ENCODE results near the gene PRKD1.
"Not testable (repeated sequence)": the region's sequence is repeated elsewhere in the genome, so short reads cannot be mapped to it uniquely, and the experiment has no call there.

Gene PRKD1

GRCh38 chr14:29740491-29740890, 187.2 kb downstream of the PRKD1 start:
- DNase-seq (ENCODE audit: low spot score), result no peak

- DNase-seq (ENCODE audit: low spot score), result no peak
These were observed 188.7 kb downstream of the PRKD1 start for GRCh38 chr14:29738950-29739349.

- no peak for DNase-seq (ENCODE audit: low spot score)
These were observed 189.6 kb downstream of the PRKD1 start for GRCh38 chr14:29738056-29738455.

DNA sequence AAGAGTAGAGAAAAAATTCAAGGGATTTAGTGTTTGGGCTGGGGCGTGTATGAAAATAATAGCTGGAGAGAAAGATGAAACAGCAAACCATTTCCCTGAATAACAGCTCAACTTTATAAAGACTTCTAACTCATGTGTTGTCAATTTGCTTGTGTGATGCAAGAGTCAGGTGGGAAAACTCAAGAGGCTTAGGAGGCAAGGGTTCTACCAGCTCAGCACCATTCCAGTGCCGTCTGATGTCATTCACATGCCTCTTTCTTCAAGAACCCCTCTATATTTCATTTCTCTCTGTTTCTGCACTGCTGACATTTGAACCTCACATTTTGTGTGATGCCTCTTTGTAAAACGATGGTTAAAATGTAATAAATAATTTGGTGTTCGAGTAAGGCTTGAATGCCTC, 192.2 kb downstream of the PRKD1 start:
- no peak for DNase-seq (ENCODE audit: low spot score)

DNA sequence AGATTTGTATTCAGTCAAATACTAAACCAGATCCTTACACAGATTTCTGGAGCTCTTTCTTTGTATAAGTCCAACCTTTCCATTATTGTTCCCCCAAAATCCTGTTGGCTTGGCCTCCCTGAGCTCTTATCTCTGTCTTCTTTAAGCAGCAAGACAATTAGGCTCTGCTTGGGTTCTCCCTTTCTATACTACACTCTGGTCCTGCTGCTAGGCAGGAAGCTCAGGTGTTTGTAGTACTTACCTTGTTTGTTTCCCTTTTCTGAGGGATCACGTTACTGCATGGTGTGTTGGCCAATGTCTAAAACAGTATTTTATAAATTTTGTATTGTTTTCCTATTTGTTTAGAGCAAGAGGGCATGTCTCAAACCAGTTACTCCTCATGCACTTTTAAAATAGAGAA, 192.9 kb downstream of the PRKD1 start:
- DNase-seq (ENCODE audit: low spot score), result no peak

- DNase-seq (ENCODE audit: low spot score), result not testable (repeated sequence)
These were observed 200.9 kb downstream of the PRKD1 start for GRCh38 chr14:29726560-29727331.

- peak; percentile 26 for DNase-seq (ENCODE audit: low spot score)
These were observed 202.7 kb downstream of the PRKD1 start for GRCh38 chr14:29724991-29725390.

- DNase-seq (ENCODE audit: low spot score), result no peak
These were observed 204.8 kb downstream of the PRKD1 start for GRCh38 chr14:29722831-29723230.

DNA sequence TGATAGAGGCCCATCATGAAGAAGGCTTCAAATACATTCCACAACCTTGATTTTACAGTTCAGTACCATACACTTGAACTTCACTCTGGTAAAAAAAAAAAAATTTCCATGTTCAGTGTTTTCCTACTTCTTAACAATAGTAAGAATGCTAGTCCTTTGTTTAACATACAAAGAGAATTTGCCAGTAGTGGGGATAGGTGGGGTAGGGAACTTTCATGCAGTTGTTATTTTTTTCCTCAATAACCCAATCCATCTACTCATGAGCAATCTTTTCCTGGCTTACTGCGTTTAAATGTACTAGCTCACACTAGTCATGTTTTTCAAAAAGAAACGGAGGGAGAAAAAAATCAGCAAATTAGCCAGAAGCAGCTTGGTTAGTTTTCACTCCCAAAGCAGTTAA, 206.1 kb downstream of the PRKD1 start:
- DNase-seq (ENCODE audit: low spot score), result no peak

DNA sequence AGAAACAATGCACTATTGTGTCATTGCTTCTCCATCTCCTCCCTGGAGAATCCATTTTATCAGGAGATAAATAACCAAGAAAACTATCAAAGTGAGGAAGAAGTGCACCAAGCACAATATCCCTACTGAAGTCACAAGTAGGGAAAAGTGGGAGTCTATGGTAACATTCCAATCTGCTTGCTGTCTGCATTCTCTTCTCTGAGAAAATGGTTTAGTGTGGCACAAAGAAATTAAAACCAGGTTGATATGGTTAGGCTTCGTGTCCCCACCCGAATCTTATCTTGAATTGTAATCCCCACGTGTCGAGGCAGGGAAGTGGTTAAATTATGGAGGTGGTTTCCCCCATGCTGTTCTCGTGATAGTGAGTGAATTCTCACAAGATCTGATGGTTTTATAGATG, 209.7 kb downstream of the PRKD1 start:
- DNase-seq (ENCODE audit: low spot score), result no peak

DNA sequence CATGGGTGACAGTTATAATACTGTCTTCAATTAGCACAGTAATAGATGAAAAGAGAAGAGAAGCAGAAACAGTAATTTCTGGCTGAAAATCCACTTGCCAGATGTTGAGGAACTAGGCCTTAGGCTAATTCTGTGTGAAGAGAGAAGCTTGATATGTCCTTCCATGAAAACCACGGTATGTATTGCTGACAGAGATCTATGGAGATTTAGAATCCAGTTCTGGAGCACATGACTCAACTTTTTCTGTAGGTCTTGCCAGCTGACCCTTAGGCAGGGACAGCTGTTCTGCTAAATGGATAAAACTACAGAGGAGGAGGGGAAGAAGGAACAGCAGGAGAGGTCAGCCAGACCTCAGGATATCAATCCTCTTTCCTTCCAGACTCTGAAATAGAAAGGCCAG, 211.5 kb downstream of the PRKD1 start:
- no peak for DNase-seq (ENCODE audit: low spot score)

GRCh38 chr14:29712601-29713000, 215.0 kb downstream of the PRKD1 start:
- DNase-seq (ENCODE audit: low spot score), result no peak

DNA sequence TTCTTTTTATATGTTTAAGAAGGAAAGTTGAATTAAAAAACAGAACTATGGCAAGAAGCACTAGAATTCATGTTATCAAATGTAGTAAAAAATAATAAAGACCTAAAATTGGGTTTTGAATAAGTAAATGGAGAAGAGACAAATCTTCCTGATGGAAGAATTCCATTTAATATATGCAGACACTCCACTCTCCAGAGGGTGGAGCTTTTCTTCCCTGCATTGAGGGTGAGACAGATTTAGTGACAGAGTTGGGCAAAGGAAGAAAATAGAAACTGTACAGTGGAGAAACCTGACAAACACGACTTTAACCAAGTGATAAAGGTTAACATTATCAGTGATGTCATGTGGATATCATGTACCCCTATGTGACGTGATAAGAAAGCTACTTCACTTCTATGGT, 217.6 kb downstream of the PRKD1 start:
- DNase-seq (ENCODE audit: low spot score), result peak; percentile 12

GRCh38 chr14:29709490-29709889, 218.2 kb downstream of the PRKD1 start:
- no peak for DNase-seq (ENCODE audit: low spot score)

DNA sequence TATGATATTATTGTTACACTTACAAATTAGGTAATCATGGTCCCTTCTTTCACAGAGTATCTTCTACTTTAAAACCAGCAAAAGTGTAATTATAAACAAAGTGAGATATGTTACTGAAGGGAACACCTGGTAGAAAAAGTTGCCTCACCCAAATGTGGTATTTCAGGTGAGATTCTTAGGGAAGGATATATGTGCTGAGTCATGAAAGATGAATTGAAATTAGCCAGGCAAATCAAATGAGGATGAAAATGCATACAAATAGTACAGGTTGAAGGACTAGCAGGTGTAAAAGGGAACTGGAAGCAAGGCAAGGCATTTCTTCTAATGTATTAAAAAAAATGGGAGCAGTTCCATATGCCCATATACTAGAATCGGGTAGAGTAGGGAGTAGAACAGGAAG, 220.9 kb downstream of the PRKD1 start:
- no peak for DNase-seq (ENCODE audit: low spot score)

DNA sequence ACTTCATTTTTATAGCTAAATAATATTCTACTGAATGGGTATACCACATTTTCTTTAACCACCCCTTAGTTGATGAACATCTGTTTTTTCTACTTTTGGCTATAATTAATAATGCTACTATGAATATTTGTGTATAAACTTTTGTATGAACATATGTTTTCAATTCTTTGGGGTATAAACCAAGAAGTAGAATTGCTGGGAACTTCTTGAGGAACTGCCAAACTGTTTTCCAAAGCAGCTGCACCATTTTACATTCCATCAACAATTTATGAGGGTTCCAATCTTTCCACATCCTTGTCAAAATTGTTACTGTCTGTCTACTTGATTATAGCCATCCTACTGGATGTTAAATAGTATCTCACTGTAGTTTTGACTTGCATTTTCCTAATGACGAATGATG, 221.8 kb downstream of the PRKD1 start:
- DNase-seq (ENCODE audit: low spot score), result no peak

GRCh38 chr14:29689597-29689996, 238.1 kb downstream of the PRKD1 start:
- not testable (repeated sequence) for DNase-seq (ENCODE audit: low spot score)

GRCh38 chr14:29687866-29688265, 239.8 kb downstream of the PRKD1 start:
- no peak for DNase-seq (ENCODE audit: low spot score)

DNA sequence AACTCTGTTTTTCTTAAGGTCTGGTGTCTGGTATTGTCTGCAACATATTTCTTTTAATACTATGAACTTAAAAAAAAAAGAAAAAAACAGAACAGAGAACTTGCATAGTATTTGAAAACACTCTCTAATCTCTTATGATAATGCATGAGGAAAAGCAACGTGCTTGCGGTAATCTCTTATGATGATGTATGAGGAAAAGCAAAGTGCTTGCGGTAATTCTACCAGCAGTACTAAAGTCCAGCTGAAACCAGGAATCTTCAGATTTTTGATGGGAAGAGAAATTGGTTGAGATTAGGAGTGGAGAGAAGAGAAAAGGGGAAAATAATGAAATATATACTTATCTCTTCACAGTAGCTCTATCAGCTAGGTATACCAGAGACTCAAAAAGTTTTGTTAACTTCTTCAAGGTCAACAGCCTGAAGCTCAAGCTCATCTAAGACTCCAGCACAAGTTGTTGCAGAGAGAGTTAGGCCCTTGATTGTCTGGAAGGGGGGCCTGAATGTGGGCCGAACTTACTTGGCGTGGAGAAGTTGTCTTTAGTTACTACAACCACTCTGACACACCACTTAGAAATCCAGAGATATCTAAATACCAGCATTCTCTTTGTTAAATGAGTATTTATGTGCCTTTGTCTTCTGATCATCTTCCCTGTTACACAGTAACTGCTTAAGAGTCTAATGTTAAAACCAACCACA, 240.4 kb downstream of the PRKD1 start:
- no peak for DNase-seq (ENCODE audit: low spot score)

DNA sequence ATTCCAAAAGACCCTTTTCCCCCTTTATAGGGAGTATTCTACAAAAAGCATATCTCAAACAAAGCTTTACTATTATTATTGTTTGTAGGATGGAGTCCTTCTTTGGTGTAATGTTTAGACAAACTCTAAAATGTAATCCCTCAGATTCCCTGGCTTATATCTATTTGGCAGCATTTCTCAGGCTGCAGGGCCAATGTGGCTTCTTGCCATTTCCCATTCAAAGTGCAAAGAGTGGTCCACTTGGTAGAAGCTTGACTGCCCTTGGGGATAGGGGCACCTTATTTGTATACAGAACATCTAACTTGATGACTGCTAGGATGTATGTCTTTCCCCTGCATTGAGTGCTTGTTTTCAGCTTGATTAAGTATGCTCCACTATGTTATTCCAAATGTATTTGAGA, 242.7 kb downstream of the PRKD1 start:
- no peak for DNase-seq (ENCODE audit: low spot score)

GRCh38 chr14:29682789-29683188, 244.9 kb downstream of the PRKD1 start:
- no peak for DNase-seq (ENCODE audit: low spot score)

- no peak for DNase-seq (ENCODE audit: low spot score)
These were observed 246.3 kb downstream of the PRKD1 start for GRCh38 chr14:29681316-29681715.

- no peak for DNase-seq (ENCODE audit: low spot score)
These were observed 252.9 kb downstream of the PRKD1 start for GRCh38 chr14:29674566-29675285.
